ENCODE data around the gene CACYBP.

DNA sequence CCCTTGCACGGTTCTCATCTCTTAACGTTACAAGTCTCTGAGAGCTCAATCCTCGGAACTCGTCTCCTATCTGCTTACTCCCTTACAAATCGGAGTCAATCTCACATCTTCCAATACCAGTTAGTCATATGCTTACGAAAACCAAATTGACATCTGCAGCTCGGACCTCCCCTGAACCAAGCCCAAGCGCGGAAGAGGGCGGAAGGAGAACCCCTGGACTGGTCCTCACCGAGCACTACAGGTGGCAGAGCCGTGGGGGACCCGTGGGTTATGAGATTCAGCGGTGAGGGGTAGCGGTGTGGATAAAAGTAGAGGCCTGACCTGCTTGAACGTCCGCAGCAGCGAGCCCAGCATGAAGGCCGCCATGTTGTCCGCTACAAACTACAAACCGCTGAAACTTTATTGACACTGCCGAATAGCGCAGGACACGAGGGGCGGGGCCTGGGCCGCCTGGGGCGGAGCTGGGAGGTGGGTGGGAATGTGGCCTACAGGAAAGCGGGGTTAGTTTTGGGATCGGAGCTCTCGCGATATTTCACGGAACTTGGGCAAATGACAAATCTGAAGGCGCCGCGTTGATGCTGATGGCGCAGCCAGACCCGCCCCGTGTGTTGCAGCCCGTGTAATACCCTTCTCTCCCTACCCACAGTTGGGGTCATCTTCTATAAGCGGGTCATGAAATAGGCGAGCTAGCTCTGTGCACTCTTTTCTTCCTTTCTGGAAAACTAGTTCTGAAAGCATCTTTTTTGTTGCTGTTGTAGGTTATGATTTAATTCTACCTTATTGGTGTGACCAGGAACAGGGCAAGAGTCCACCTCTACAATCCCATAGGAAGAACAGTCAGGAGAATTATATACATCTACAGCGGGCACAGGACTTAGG is 23.5 kb downstream of the CACYBP start, which contains the start of gene MRPS14:
- TF ChIP-seq POLR2A (IDR thresholded peaks at IDR 0.05; ENCODE audit: low read length) (peak; percentile 91), GATA1 (IDR thresholded peaks at IDR 0.05; ENCODE audit: low read depth, low read length) (no peak)

All from erythroblast (primary cell).